OCI-LY7 (cell line): ENCODE measurements around the gene ADARB2. TPM values are rescaled to one million over a fixed set of nuclear protein-coding genes. Genes with fewer than 3 reads are reported as not detected.

Experiments
- BruUV-seq: library from RNA; stranded (reverse); fragments of 400-500 nt; replicated peaks from 2 replicates; lab custom pipeline; 2021; lab: Mats Ljungman, UMichigan
- CTCF ChIA-PET: fragments of 300-600 bp; sonication (Branson Sonifier 250); formaldehyde crosslinking; loops from one replicate; lab custom pipeline; 2022; ENCODE audit warnings: antibody characterized with exemption; ENCODE audit not compliant: unreplicated experiment; lab: Charles Lee
- POLR2A ChIA-PET: fragments of 300-600 bp; sonication (Branson Sonifier 250); formaldehyde crosslinking; loops from one replicate; lab custom pipeline; 2022; ENCODE audit warnings: antibody characterized with exemption; lab: Charles Lee
- DNase-seq: peaks from one replicate; pipeline ENCODE4 v3.0.0-alpha.2; 2015; ENCODE audit warnings: low spot score
- H2AFZ ChIP-seq: fragments of 200-600 bp; sonication (generic), shearing (Covaris generic); 2 replicates; pipeline ENCODE4 v1.6.1; 2014; ENCODE audit warnings: mild to moderate bottlenecking, antibody characterized with exemption, low read length, moderate library complexity
- H3K27ac ChIP-seq: fragments of 200-600 bp; sonication (generic); 2 replicates; pipeline ENCODE4 v1.5.1; 2014; ENCODE audit warnings: mixed run types, low read depth, mild to moderate bottlenecking, moderate library complexity, low read length, inconsistent platforms; ENCODE audit not compliant: poor library complexity, severe bottlenecking
- H3K36me3 ChIP-seq: fragments of 200-600 bp; sonication (generic); 2 replicates; pipeline ENCODE4 v1.6.1; 2014; ENCODE audit warnings: mild to moderate bottlenecking, antibody characterized with exemption, low read length, moderate library complexity, mixed read lengths; ENCODE audit not compliant: insufficient read depth
- H3K4me1 ChIP-seq: fragments of 200-600 bp; sonication (generic); 2 replicates; pipeline ENCODE4 v1.5.1; 2014; ENCODE audit warnings: mild to moderate bottlenecking, low read length; ENCODE audit not compliant: insufficient read depth, poor library complexity, severe bottlenecking
- H3K4me2 ChIP-seq: fragments of 200-600 bp; sonication (generic); 2 replicates; pipeline ENCODE4 v1.6.1; 2014; ENCODE audit warnings: mild to moderate bottlenecking, low read length
- H3K4me3 ChIP-seq: fragments of 200-600 bp; sonication (generic); 2 replicates; pipeline ENCODE4 v1.5.1; 2014; ENCODE audit warnings: mild to moderate bottlenecking, low read depth, low read length; ENCODE audit not compliant: poor library complexity, severe bottlenecking
- H3K79me2 ChIP-seq: fragments of 200-600 bp; sonication (generic); 2 replicates; pipeline ENCODE4 v1.6.1; 2016; ENCODE audit warnings: low read depth, mild to moderate bottlenecking, low read length, moderate library complexity, mixed read lengths; ENCODE audit not compliant: insufficient read depth
- H3K9me2 ChIP-seq: fragments of 200-600 bp; sonication (generic); 2 replicates; pipeline ENCODE4 v1.6.1; 2016; ENCODE audit warnings: mild to moderate bottlenecking, low read length, mixed read lengths; ENCODE audit not compliant: insufficient read depth
- H3K9me3 ChIP-seq: fragments of 200-600 bp; sonication (generic); 2 replicates; pipeline ENCODE4 v1.6.1; 2014; ENCODE audit warnings: mild to moderate bottlenecking, mixed run types, low read length, mixed read lengths
- H4K20me1 ChIP-seq: fragments of 200-600 bp; sonication (generic); 2 replicates; pipeline ENCODE4 v1.6.1; 2014; ENCODE audit warnings: mild to moderate bottlenecking, antibody characterized with exemption, low read length, moderate library complexity, mixed read lengths; ENCODE audit not compliant: insufficient read depth
- CTCF ChIP-seq: fragments of 200-600 bp; sonication (generic); conservative IDR thresholded peaks from 2 replicates; pipeline ENCODE4 v1.5.1; 2014; ENCODE audit warnings: mild to moderate bottlenecking, antibody characterized with exemption, low read length, moderate library complexity, mixed read lengths
- EZH2phosphoT487 ChIP-seq: fragments of 200-600 bp; sonication (generic); IDR thresholded peaks from 2 replicates; pipeline ENCODE4 v1.6.1; 2018; ENCODE audit warnings: low read depth, borderline replicate concordance, mild to moderate bottlenecking, mixed run types, antibody characterized with exemption, low read length, moderate library complexity, mixed read lengths
- intact Hi-C: fragments of 100-400 bp; cut with micrococcal nuclease; formaldehyde crosslinking; loops from one replicate; pipeline ENCODE4 v1.10.0; 2022; ENCODE audit not compliant: unreplicated experiment
- total RNA-seq, 2 experiments: library from RNA; depleted of rRNA in 1 of 2; stranded (reverse); fragments of >200 nt in 1 of 2; shearing (Covaris generic) in 1 of 2; gene quantifications; 2 replicates each; pipeline ENCODE4 v1.2.3, GENCODE V29; 2014 to 2022

The ADARB2 gene
- total RNA-seq, 2 experiments from 2014 or later = 0.03 TPM; not detected in 1

GRCh38 chr10:1128115-1128514, 609.2 kb downstream of the ADARB2 start:
- H3K4me2 ChIP-seq = no peak overlapping the region
- no peaks in the 10 kb centered on the region for H3K79me2 ChIP-seq
- intact Hi-C loops = no loop called here
- no peaks in the 10 kb centered on the region for H3K9me3 ChIP-seq
- peaks cover 68% of the 10 kb centered on the region for H3K36me3 ChIP-seq
- no peaks in the 10 kb centered on the region for H3K9me2 ChIP-seq
- BruUV-seq = no TSS peak
- no peaks in the 10 kb centered on the region for H3K4me1 ChIP-seq
- H2AFZ ChIP-seq = no peak overlapping the region
- CTCF ChIA-PET = no interaction called here
- POLR2A ChIA-PET = no interaction called here
- no peaks in the 10 kb centered on the region for H4K20me1 ChIP-seq
- no peak for DNase-seq
- H3K27ac ChIP-seq = no peak overlapping the region
- no peak overlapping the region for H3K4me3 ChIP-seq
- TF ChIP-seq CTCF (no peak), EZH2phosphoT487 (no peak)

GRCh38 chr10:1127629-1128028, 609.7 kb downstream of the ADARB2 start:
- Histone ChIP-seq H3K9me3 (no peaks in the 10 kb centered on the region), H3K27ac (no peak overlapping the region), H3K4me3 (no peak overlapping the region), H4K20me1 (no peaks in the 10 kb centered on the region), H3K9me2 (no peaks in the 10 kb centered on the region), H3K4me2 (no peak overlapping the region), H3K4me1 (no peaks in the 10 kb centered on the region), H3K36me3 (peaks cover 71% of the 10 kb centered on the region), H2AFZ (no peak overlapping the region), H3K79me2 (no peaks in the 10 kb centered on the region)
- no TSS peak for BruUV-seq
- CTCF ChIA-PET = no interaction called here
- intact Hi-C loops = no loop called here
- no peak for DNase-seq
- POLR2A ChIA-PET = no interaction called here
- TF ChIP-seq CTCF (no peak), EZH2phosphoT487 (no peak)
